Activated T-cell treated with anti-CD3 and anti-CD28 coated beads, Interleukin-2, amount 50 U/mL, for 4 hours (primary cell): ENCODE data around the gene IMPA2. TPM values are rescaled to one million over a fixed set of nuclear protein-coding genes. Genes with fewer than 3 reads are reported as not detected.
A peak's percentile ranks its signal among the peaks of the same experiment; 100 is the strongest.

Source experiments
- ATAC-seq, 2 donors: fragments of 200-7000 bp; cut with Tn5 transposase; one replicate each; pipeline ENCODE4 v1.10.0; 2021
- DNase-seq: peaks from one replicate; pipeline ENCODE4 v3.0.0-alpha.2; 2020
- H3K27me3 Mint-ChIP-seq: one replicate; pipeline ENCODE4 v1.8.0; 2021; ENCODE audit warnings: low read depth, mixed read lengths
- H3K36me3 Mint-ChIP-seq: one replicate; pipeline ENCODE4 v1.8.0; 2022; ENCODE audit warnings: mixed read lengths; ENCODE audit not compliant: insufficient read depth
- H3K4me1 Mint-ChIP-seq: one replicate; pipeline ENCODE4 v1.8.0; 2021; ENCODE audit warnings: low read depth, mixed read lengths
- H3K4me3 Mint-ChIP-seq: one replicate; pipeline ENCODE4 v1.8.0; 2021; ENCODE audit warnings: mild to moderate bottlenecking, moderate library complexity, mixed read lengths
- H3K9me3 Mint-ChIP-seq: one replicate; pipeline ENCODE4 v1.8.0; 2021; ENCODE audit warnings: mixed read lengths
- total RNA-seq, 3 donors: library from RNA; stranded (reverse); gene quantifications; one replicate each; pipeline ENCODE4 v1.2.1, GENCODE V29; 2021

IMPA2 gene
- total RNA-seq, 3 donors from 2014 or later: 7.3 to 11.4 (median 9.8) TPM

GRCh38 chr18:11990539-11990938 is 9.2 kb downstream of the IMPA2 start:
- no peak for DNase-seq

GRCh38 chr18:11991021-11991795 is 9.9 kb downstream of the IMPA2 start:
- Mint-ChIP-seq H3K9me3 (no peaks in the 10 kb centered on the region), H3K27me3 (no peaks in the 10 kb centered on the region), H3K36me3 (no peaks in the 10 kb centered on the region), H3K4me1 (peaks cover 11% of the 10 kb centered on the region), H3K4me3 (no peak overlapping the region)
- DNase-seq (no peak), ATAC-seq (no peak)

More at GRCh38 chr18:11990539-11990938, 9.2 kb downstream of the IMPA2 start:
- H3K4me1 Mint-ChIP-seq: peaks cover 5% of the 10 kb centered on the region
- ATAC-seq: no peak
- no peaks in the 10 kb centered on the region for H3K9me3 Mint-ChIP-seq
- no peak overlapping the region for H3K4me3 Mint-ChIP-seq
- no peaks in the 10 kb centered on the region for H3K36me3 Mint-ChIP-seq
- no peaks in the 10 kb centered on the region for H3K27me3 Mint-ChIP-seq

GRCh38 chr18:11992096-11992790 is 10.9 kb downstream of the IMPA2 start:
- no peaks in the 10 kb centered on the region for H3K36me3 Mint-ChIP-seq
- no peak for DNase-seq
- H3K4me3 Mint-ChIP-seq: no peak overlapping the region
- H3K27me3 Mint-ChIP-seq: no peaks in the 10 kb centered on the region
- no peaks in the 10 kb centered on the region for H3K9me3 Mint-ChIP-seq
- peaks cover 14% of the 10 kb centered on the region for H3K4me1 Mint-ChIP-seq
- ATAC-seq: no peak

GRCh38 chr18:11993264-11993916 is 12.1 kb downstream of the IMPA2 start:
- Mint-ChIP-seq H3K4me1 (peaks cover 14% of the 10 kb centered on the region), H3K27me3 (no peaks in the 10 kb centered on the region), H3K4me3 (no peak overlapping the region), H3K9me3 (no peaks in the 10 kb centered on the region), H3K36me3 (no peaks in the 10 kb centered on the region)
- DNase-seq (no peak), ATAC-seq (no peak)

- no peak overlapping the region for H3K4me3 Mint-ChIP-seq
- peaks cover 14% of the 10 kb centered on the region for H3K4me1 Mint-ChIP-seq
- H3K36me3 Mint-ChIP-seq: no peaks in the 10 kb centered on the region
- no peaks in the 10 kb centered on the region for H3K27me3 Mint-ChIP-seq
- DNase-seq (no peak), ATAC-seq (no peak)
- no peaks in the 10 kb centered on the region for H3K9me3 Mint-ChIP-seq
Measured at GRCh38 chr18:11994336-11994702, 13.0 kb downstream of the IMPA2 start.

- H3K4me1 Mint-ChIP-seq: peaks cover 14% of the 10 kb centered on the region
- ATAC-seq (no peak), DNase-seq (no peak)
- no peaks in the 10 kb centered on the region for H3K9me3 Mint-ChIP-seq
- no peak overlapping the region for H3K4me3 Mint-ChIP-seq
- H3K36me3 Mint-ChIP-seq: no peaks in the 10 kb centered on the region
- no peaks in the 10 kb centered on the region for H3K27me3 Mint-ChIP-seq
Measured at GRCh38 chr18:11994703-11995444, 13.6 kb downstream of the IMPA2 start.

- H3K36me3 Mint-ChIP-seq: no peaks in the 10 kb centered on the region
- H3K27me3 Mint-ChIP-seq: no peaks in the 10 kb centered on the region
- peaks cover 14% of the 10 kb centered on the region for H3K4me1 Mint-ChIP-seq
- DNase-seq: peak; percentile 41
- peak; percentile 82 to 93 for ATAC-seq
- no peaks in the 10 kb centered on the region for H3K9me3 Mint-ChIP-seq
- H3K4me3 Mint-ChIP-seq: peak overlapping the region; percentile 27
Measured at GRCh38 chr18:11995445-11996189, 14.3 kb downstream of the IMPA2 start.

GRCh38 chr18:11996190-11996754 is 15.0 kb downstream of the IMPA2 start:
- Mint-ChIP-seq H3K36me3 (peaks cover under 1% of the 10 kb centered on the region), H3K4me1 (peaks cover 14% of the 10 kb centered on the region), H3K4me3 (no peak overlapping the region), H3K9me3 (no peaks in the 10 kb centered on the region), H3K27me3 (no peaks in the 10 kb centered on the region)
- ATAC-seq: no peak
- DNase-seq: no peak

- Mint-ChIP-seq H3K36me3 (peaks cover 3% of the 10 kb centered on the region), H3K27me3 (no peaks in the 10 kb centered on the region), H3K4me3 (no peak overlapping the region), H3K9me3 (no peaks in the 10 kb centered on the region), H3K4me1 (peaks cover 14% of the 10 kb centered on the region)
- ATAC-seq: no peak
- DNase-seq: no peak
Measured at GRCh38 chr18:11996907-11997306, 15.6 kb downstream of the IMPA2 start.

GRCh38 chr18:11997466-11997865 is 16.2 kb downstream of the IMPA2 start:
- Mint-ChIP-seq H3K9me3 (no peaks in the 10 kb centered on the region), H3K36me3 (peaks cover 3% of the 10 kb centered on the region), H3K27me3 (no peaks in the 10 kb centered on the region), H3K4me3 (no peak overlapping the region), H3K4me1 (peaks cover 14% of the 10 kb centered on the region)
- ATAC-seq (no peak), DNase-seq (no peak)

- H3K36me3 Mint-ChIP-seq: peaks cover 3% of the 10 kb centered on the region
Measured at GRCh38 chr18:11998193-11998592, 16.9 kb downstream of the IMPA2 start.

GRCh38 chr18:11999429-11999828 is 18.1 kb downstream of the IMPA2 start:
- ATAC-seq (no peak), DNase-seq (no peak)
- Mint-ChIP-seq H3K27me3 (no peaks in the 10 kb centered on the region), H3K9me3 (no peaks in the 10 kb centered on the region), H3K36me3 (peaks cover 3% of the 10 kb centered on the region), H3K4me1 (peaks cover 14% of the 10 kb centered on the region), H3K4me3 (no peak overlapping the region)

More at GRCh38 chr18:11998193-11998592, 16.9 kb downstream of the IMPA2 start:
- Mint-ChIP-seq H3K27me3 (no peaks in the 10 kb centered on the region), H3K4me1 (peaks cover 14% of the 10 kb centered on the region), H3K4me3 (no peak overlapping the region), H3K9me3 (no peaks in the 10 kb centered on the region)
- DNase-seq: no peak
- ATAC-seq: no peak

GRCh38 chr18:12000072-12000659 is 18.9 kb downstream of the IMPA2 start:
- Mint-ChIP-seq H3K4me1 (peaks cover 12% of the 10 kb centered on the region), H3K9me3 (no peaks in the 10 kb centered on the region), H3K36me3 (peaks cover 3% of the 10 kb centered on the region), H3K4me3 (no peak overlapping the region), H3K27me3 (no peaks in the 10 kb centered on the region)
- ATAC-seq: no peak
- DNase-seq: no peak
